Measurements from ENCODE around the gene EIF4A3.

EIF4A3 gene

DNA sequence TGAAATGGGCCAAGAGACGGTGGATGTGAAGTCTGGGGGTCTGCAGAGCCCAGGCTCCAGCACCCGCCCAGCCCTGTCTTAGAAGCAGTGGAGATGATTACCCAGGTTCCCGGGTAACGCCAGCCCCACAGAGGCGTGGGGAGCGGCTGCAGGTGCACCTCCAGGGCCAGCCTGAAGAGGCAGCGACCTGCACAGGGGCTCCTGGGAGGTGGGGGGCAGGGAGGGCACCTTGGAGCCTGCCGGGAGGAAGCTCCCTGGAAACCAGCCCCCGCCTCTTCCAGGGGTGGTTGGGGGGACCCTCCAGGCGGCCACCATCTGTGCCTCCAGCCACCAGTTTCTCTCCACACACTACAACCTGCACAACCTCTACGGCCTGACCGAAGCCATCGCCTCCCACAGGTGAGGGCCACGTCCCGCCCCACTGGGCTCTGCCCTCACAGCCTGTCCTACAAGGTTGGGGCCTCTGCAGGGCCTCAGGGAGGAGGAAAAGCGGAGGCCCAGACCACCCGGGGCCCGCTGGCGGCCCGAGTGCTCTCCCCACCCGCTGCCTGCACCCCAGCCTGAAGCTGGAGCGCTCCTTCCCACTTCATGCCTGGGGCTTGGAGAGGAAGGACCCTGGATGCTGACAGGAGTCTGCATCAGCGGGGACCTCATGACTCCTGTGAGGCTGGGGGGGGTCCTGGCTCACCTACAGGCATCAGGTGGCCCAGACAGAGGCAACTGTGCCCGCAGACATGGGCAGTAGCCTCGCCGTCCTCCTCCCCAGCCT lies 35.0 kb downstream of the EIF4A3 start:
- no peaks in the 10 kb centered on the region for H3K27me3 ChIP-seq (ENCODE audit: insufficient read depth, low read depth)
- H3K4me3 ChIP-seq (IDR thresholded peaks at IDR 0.05; ENCODE audit: insufficient read depth, low read depth, low read length) = no peak overlapping the region
- H2AFZ ChIP-seq (ENCODE audit: low read depth) = no peak overlapping the region
- H3K27ac ChIP-seq = no peak overlapping the region
- H3K79me2 ChIP-seq (ENCODE audit: insufficient read depth, low read depth) = no peaks in the 10 kb centered on the region
- no peak overlapping the region for H3K4me2 ChIP-seq
- H3K4me1 ChIP-seq (ENCODE audit: low read depth, poor library complexity, severe bottlenecking) = no peaks in the 10 kb centered on the region
- no peaks in the 10 kb centered on the region for H3K36me3 ChIP-seq (ENCODE audit: insufficient read depth)
- TF ChIP-seq, protein P1, sequence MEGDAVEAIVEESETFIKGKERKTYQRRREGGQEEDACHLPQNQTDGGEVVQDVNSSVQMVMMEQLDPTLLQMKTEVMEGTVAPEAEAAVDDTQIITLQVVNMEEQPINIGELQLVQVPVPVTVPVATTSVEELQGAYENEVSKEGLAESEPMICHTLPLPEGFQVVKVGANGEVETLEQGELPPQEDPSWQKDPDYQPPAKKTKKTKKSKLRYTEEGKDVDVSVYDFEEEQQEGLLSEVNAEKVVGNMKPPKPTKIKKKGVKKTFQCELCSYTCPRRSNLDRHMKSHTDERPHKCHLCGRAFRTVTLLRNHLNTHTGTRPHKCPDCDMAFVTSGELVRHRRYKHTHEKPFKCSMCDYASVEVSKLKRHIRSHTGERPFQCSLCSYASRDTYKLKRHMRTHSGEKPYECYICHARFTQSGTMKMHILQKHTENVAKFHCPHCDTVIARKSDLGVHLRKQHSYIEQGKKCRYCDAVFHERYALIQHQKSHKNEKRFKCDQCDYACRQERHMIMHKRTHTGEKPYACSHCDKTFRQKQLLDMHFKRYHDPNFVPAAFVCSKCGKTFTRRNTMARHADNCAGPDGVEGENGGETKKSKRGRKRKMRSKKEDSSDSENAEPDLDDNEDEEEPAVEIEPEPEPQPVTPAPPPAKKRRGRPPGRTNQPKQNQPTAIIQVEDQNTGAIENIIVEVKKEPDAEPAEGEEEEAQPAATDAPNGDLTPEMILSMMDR (conservative IDR thresholded peaks at IDR 0.05; ENCODE audit: low read depth, low read length) = no peak
- H3K9ac ChIP-seq = no peak overlapping the region
- no peaks in the 10 kb centered on the region for H4K20me1 ChIP-seq (ENCODE audit: insufficient read depth)

DNA sequence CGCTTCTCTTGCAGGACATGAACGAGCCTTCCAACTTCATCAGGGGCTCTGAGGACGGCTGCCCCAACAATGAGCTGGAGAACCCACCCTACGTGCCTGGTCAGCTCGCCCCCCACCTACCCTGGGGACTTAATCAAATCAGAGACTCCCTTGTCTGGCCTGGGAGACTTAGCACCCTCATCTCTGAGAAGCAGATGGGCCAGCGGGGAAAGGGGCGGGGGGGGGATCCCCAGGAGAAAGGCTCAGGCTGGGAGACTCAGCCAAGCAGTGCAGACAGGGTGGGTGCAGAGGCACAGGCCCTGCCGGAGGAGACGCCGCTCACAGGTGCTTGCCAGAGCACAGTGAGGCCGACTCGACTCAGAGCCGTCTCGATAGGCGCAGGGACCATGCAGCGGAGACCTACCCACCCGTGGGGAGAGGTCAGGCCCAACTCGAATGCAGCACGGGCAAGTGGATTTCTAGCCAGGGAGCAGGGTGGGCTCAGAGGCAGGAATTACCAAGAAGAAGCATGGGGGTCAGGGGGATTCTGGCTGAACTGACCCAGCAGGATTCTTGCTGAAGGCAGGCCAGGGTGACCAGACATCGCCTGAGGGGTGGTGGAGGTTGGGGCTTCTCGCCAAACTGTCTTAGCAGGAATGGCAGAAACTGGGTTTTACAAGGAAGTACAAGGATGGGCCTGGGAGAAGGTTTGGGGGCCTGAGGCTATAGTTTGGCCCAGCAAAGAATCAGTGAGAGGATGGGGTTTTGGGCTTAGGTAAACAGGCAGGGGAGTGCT lies 35.8 kb downstream of the EIF4A3 start:
- TF ChIP-seq, protein P1 (conservative IDR thresholded peaks at IDR 0.05; ENCODE audit: low read depth, low read length) = no peak

DNA sequence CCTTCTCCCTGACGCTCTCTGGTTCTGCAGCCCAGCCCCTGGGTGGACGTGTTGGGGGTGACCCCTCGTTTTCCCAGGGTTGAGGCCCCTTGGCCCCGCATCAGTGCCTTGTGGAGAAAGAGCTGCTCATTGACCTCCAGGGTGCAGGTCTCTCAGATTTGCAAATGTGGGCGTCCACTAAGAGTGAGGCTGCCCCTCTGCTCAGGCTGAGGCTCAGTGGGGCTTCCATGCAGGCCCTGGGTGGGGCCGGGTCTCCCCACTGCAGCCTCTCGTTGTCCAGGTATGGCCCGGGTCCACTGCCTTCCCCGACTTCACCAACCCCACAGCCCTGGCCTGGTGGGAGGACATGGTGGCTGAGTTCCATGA lies 36.5 kb downstream of the EIF4A3 start:
- TF ChIP-seq, protein P1 (conservative IDR thresholded peaks at IDR 0.05; ENCODE audit: low read depth, low read length) = no peak
- Histone ChIP-seq H3K27ac (no peak overlapping the region), H3K4me3 (IDR thresholded peaks at IDR 0.05; ENCODE audit: insufficient read depth, low read depth, low read length) (no peak overlapping the region), H3K4me1 (ENCODE audit: low read depth, poor library complexity, severe bottlenecking) (no peaks in the 10 kb centered on the region), H3K4me2 (no peak overlapping the region), H3K27me3 (ENCODE audit: insufficient read depth, low read depth) (no peaks in the 10 kb centered on the region), H3K79me2 (ENCODE audit: insufficient read depth, low read depth) (no peaks in the 10 kb centered on the region), H4K20me1 (ENCODE audit: insufficient read depth) (no peaks in the 10 kb centered on the region), H3K9ac (no peak overlapping the region), H3K36me3 (ENCODE audit: insufficient read depth) (no peaks in the 10 kb centered on the region), H2AFZ (ENCODE audit: low read depth) (no peak overlapping the region)

More for the DNA sequence above, 35.8 kb downstream of the EIF4A3 start:
- H3K4me2 ChIP-seq = no peak overlapping the region
- H3K4me3 ChIP-seq (IDR thresholded peaks at IDR 0.05; ENCODE audit: insufficient read depth, low read depth, low read length) = no peak overlapping the region
- no peaks in the 10 kb centered on the region for H4K20me1 ChIP-seq (ENCODE audit: insufficient read depth)
- H3K36me3 ChIP-seq (ENCODE audit: insufficient read depth) = no peaks in the 10 kb centered on the region
- no peak overlapping the region for H3K27ac ChIP-seq
- H3K79me2 ChIP-seq (ENCODE audit: insufficient read depth, low read depth) = no peaks in the 10 kb centered on the region
- H3K9ac ChIP-seq = no peak overlapping the region
- H3K27me3 ChIP-seq (ENCODE audit: insufficient read depth, low read depth) = no peaks in the 10 kb centered on the region
- H2AFZ ChIP-seq (ENCODE audit: low read depth) = no peak overlapping the region
- no peaks in the 10 kb centered on the region for H3K4me1 ChIP-seq (ENCODE audit: low read depth, poor library complexity, severe bottlenecking)

DNA sequence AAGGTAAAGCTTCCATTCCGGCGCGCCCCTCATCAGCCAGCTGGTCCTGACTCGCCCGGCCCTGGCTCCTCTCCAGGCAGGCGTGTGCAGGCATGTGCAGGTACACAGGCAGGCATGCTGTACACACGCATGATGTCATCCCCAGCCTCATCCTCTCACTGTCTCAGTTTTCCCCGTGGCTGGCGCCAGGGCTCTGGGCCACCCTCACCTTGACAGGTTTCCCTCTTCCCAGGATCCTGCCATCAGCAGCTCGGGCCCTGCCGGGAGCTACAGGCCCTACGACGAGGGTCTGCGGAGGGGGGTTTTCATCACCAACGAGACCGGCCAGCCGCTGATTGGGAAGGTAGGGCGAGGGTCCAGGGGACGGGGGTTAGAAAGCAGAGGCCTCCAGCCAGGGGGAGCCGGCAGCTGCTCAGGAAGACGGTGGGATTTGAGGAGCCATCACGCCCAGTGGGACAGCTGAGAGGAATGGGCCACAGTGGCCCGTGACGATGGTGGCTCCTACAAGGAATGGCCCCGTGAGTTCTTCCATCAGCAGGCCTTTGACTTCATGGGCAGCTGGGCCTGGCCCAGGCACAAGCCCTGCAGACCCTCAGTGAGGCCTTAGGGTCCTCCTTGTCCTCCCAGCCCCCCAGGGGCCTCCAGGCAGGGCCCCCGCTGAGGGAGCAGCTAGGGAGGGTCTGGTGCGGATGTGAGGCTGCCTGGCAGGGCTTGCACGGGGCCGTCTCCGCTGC lies 37.0 kb downstream of the EIF4A3 start:
- Histone ChIP-seq H3K9ac (no peak overlapping the region), H2AFZ (ENCODE audit: low read depth) (no peak overlapping the region), H3K4me2 (no peak overlapping the region), H3K4me1 (ENCODE audit: low read depth, poor library complexity, severe bottlenecking) (no peaks in the 10 kb centered on the region), H3K4me3 (IDR thresholded peaks at IDR 0.05; ENCODE audit: insufficient read depth, low read depth, low read length) (no peak overlapping the region), H4K20me1 (ENCODE audit: insufficient read depth) (no peaks in the 10 kb centered on the region), H3K27ac (no peak overlapping the region), H3K27me3 (ENCODE audit: insufficient read depth, low read depth) (no peaks in the 10 kb centered on the region), H3K36me3 (ENCODE audit: insufficient read depth) (no peaks in the 10 kb centered on the region), H3K79me2 (ENCODE audit: insufficient read depth, low read depth) (no peaks in the 10 kb centered on the region)
- TF ChIP-seq, protein P1 (conservative IDR thresholded peaks at IDR 0.05; ENCODE audit: low read depth, low read length) = no peak

Data from KMS-11 (cell line).